Ishikawa (cell line): ENCODE data around the gene ITGAX.

ENCODE experiments used
- NFIC ChIP-seq: IDR thresholded peaks from 2 replicates; pipeline ENCODE4 v1.6.1; 2012
- YY1 ChIP-seq: IDR thresholded peaks from 2 replicates; pipeline ENCODE4 v1.6.1; 2012; ENCODE audit warnings: low read depth

- TF ChIP-seq NFIC (no peak), YY1 (no peak)
Measured at GRCh38 chr16:31333686-31334649, 21.0 kb upstream of the ITGAX start.
